ENCODE results near the gene DNAI1. TPM values are rescaled to one million over a fixed set of nuclear protein-coding genes. Genes with fewer than 3 reads are reported as not detected.

Gene DNAI1
- total and polyA plus RNA-seq, 12 donors = 0.06 to 1.4 (median 0.28) TPM; not detected in 7

DNA sequence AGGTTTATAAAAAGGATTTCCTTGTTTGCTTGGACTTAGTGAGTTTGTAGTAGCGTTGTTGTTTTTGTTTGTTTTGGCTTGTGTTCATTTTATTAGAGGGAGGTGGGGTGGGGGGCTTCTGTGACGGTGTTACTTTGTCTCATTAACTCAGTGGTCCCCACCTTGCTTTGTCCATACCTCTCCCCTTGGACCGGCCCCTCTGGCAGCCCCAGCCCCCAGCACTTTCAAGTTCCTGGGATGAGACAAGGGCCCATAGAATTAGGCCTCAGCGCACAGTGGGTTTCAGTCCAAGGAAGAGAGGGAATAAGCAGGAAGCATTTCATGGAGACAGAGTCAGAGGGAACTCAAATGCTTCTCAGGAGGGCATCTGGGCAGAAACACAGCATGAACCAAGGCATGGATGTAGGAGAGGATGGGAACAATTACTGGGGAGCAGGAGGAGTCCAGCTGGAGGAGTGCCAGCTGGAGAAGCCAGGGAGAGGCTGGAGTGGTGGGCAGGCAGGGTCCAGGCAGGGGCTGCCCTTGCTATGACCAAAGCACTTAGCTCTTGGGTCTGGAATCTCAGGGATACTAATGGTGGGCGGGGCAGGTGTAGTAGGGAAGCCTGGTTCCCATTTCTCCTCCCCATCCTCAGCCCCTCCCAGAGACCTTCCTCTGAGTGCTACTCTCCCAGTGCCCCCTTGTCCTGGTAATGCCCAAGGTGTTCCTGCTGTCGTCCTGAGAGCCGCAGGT, 87.7 kb downstream of the DNAI1 start:
- TF ChIP-seq, protein P1, sequence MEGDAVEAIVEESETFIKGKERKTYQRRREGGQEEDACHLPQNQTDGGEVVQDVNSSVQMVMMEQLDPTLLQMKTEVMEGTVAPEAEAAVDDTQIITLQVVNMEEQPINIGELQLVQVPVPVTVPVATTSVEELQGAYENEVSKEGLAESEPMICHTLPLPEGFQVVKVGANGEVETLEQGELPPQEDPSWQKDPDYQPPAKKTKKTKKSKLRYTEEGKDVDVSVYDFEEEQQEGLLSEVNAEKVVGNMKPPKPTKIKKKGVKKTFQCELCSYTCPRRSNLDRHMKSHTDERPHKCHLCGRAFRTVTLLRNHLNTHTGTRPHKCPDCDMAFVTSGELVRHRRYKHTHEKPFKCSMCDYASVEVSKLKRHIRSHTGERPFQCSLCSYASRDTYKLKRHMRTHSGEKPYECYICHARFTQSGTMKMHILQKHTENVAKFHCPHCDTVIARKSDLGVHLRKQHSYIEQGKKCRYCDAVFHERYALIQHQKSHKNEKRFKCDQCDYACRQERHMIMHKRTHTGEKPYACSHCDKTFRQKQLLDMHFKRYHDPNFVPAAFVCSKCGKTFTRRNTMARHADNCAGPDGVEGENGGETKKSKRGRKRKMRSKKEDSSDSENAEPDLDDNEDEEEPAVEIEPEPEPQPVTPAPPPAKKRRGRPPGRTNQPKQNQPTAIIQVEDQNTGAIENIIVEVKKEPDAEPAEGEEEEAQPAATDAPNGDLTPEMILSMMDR (IDR thresholded peaks at IDR 0.05) = no peak
- TF ChIP-seq POLR2A (IDR thresholded peaks at IDR 0.05) = no peak
- WGBS, 4 donors = 68 to 82% (median 80%) methylated on average over 6 to 7 of the region's 7 CpGs
- intact Hi-C loops (cut with DNase I) = loop anchor here in 1 of 2 donors (5.0 kb wide), 1 partner anchor 46 kb away; no protein-coding TSS in a partner anchor
- Histone ChIP-seq H3K9me3 (replicated peaks in 1 of 3) (no peaks in the 10 kb centered on the region), H3K27ac (no peak overlapping the region), H3K36me3 (replicated peaks in 1 of 2) (no peaks in the 10 kb centered on the region), H3K4me1 (replicated peaks in 1 of 2) (no peaks in the 10 kb centered on the region), H3K27me3 (no peaks in the 10 kb centered on the region), H3K4me3 (no peak overlapping the region)
- DNase-seq = peak in 1 of 7 donors; percentile 15

- 55 to 77% (median 57%) methylated on average over 10 to 16 of the region's 16 CpGs for WGBS, 4 donors
- DNase-seq = peak in 6 of 7 donors; percentile 40 to 69 (median 60)
Observed at GRCh38 chr9:34546834-34547827, 88.5 kb downstream of the DNAI1 start.

DNA sequence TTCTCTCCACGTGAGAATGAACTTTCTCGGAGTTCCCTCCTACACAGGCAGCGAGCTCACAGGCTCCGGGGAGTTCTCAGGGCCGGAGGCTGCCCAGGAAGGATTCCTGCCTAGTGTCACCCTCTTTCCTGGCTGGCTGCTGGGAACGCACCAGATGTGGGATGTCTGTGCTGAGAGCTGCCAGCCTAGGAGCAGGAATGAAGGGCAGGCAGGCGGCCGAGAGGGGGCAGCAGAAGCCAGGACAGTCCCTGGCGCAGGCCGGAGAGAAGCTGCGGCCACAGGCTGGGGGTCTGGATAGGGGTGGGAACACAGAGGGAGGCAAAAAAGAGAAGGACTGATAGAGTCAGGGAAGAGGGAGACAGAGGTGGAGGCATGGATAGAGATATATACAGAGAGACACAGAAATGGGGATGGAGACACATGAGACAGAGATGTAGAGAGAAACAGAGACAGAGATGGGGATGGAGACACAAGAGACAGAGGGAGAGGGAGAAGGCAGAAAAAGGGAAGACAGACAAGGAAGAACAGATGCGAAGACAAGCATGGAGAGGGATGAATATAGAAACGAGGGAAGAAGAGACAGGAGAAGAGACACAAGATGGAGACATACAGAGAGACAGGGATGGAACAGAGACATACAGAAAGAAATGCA, 89.5 kb downstream of the DNAI1 start:
- peak; percentile 71 to 88 (median 75) for DNase-seq
- TF ChIP-seq, protein P1 (IDR thresholded peaks at IDR 0.05) = peak; percentile 81 to 95 (median 86)
- TF ChIP-seq POLR2A (IDR thresholded peaks at IDR 0.05) = no peak
- Histone ChIP-seq H3K36me3 (replicated peaks in 1 of 2) (no peaks in the 10 kb centered on the region), H3K4me3 (no peak overlapping the region), H3K27me3 (no peaks in the 10 kb centered on the region), H3K4me1 (replicated peaks in 1 of 2) (no peaks in the 10 kb centered on the region), H3K9me3 (replicated peaks in 1 of 3) (no peaks in the 10 kb centered on the region), H3K27ac (no peak overlapping the region)
- intact Hi-C loops (cut with DNase I) = loop anchor here in 1 of 2 donors (5.0 kb wide), 1 partner anchor 44 kb away; no protein-coding TSS in a partner anchor
- WGBS, 4 donors = 7 to 12% (median 9%) methylated on average over 8 to 13 of the region's 13 CpGs

More at GRCh38 chr9:34546834-34547827, 88.5 kb downstream of the DNAI1 start:
- Histone ChIP-seq H3K4me3 (no peak overlapping the region), H3K27me3 (no peaks in the 10 kb centered on the region), H3K4me1 (replicated peaks in 1 of 2) (no peaks in the 10 kb centered on the region), H3K27ac (no peak overlapping the region), H3K36me3 (replicated peaks in 1 of 2) (no peaks in the 10 kb centered on the region), H3K9me3 (replicated peaks in 1 of 3) (no peaks in the 10 kb centered on the region)
- TF ChIP-seq, protein P1 (IDR thresholded peaks at IDR 0.05) = peak; percentile 47 to 57 (median 54)
- no peak for TF ChIP-seq POLR2A (IDR thresholded peaks at IDR 0.05)
- intact Hi-C loops (cut with DNase I) = loop anchor here in 1 of 2 donors (5.0 kb wide), 1 partner anchor 45 kb away; no protein-coding TSS in a partner anchor
